HCEC 1CT (cell line): ENCODE results near the gene NDE1.
"Not testable (repeated sequence)": the region's sequence is repeated elsewhere in the genome, so short reads cannot be mapped to it uniquely, and the experiment has no call there.

ENCODE experiments used
- DNase-seq: peaks from one replicate; pipeline ENCODE4 v3.0.0-alpha.2; 2017

NDE1 gene

DNA sequence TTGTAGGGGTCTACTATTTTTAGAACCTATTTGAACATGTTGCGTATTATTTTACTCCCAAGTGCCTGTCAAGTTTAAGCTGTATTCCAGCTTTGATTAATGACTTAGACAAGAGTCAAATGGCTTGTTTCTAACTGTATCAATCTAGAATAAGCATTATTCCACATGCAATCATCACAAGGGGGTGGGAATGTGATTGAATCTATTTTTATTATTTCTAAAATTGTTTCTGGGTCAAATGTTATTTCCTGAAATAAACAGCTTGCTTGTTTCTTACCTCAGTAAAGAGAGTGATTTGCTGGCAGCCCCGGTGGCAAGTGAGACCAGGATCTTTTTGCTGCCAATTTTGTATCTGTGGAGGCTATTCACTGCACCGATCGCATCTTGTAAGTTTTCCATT is 28.6 kb upstream of the NDE1 start:
- DNase-seq = no peak

DNA sequence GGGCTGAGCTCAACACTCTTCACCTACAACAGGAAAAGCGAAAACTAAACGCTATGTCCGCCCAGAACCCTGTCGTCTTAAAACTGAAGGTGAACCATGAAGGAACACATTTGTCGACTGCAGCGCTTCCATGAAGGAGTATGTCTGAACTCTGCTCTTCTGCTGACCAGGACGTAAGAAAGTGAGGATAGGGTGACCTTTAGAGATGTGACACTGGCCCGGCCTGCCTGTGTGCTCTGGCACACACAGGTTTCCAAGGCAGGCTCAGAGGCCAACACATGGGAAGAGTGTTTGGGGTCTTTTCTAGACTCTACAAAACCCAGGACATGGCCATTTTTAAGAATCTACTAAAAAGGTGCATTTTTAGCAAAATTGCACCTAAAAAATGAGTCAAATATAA is 28.2 kb upstream of the NDE1 start:
- no peak for DNase-seq

GRCh38 chr16:15631730-15632409 is 18.2 kb upstream of the NDE1 start:
- DNase-seq = no peak

- DNase-seq = no peak
These were observed 14.1 kb upstream of the NDE1 start for GRCh38 chr16:15635926-15636325.

DNA sequence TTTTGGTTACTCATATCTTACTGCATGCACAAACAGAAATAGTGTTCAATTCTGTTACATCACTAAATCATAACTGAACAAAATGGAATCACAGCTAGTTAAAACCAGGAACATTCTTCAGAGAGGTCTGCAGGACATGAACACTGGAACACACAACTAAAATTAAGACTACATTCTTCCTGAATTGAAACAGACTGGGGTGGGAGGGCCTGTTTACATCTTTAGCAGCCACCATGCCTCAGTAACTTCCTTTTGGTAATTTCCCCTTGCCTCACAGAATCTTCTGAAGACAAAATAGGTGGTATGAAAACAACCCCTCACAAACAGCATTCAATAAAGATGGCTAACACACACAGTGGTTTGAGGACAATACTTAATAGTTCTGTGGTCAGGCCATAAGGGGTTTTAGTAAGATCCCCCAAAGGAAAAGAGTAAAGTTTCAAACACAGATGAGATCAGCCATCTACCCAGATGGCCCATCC is 13.6 kb upstream of the NDE1 start:
- DNase-seq = no peak

DNA sequence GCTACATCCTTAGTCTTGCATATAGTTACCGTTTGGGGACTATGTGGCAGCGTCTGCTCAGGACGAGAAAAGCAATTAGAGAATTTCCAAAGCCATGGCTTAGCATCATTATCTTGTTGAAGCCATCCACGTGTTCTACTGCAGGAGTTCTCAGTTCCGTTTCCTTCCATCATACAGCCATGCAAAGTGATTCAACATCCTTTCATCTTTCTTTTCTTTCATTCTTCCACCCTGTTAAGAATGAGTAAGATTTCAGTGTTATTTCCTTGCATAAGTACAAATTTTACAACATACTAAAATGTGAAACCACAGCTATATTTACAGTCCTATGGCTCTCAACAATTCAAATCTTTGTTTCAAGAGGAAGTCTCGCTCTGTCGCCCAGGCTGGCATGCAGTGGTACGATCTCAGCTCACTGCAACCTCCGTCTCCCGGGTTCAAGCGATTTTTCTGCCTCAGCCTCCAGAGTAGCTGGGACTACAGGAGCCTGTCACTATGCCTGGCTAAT is 10.9 kb upstream of the NDE1 start:
- DNase-seq = no peak

DNA sequence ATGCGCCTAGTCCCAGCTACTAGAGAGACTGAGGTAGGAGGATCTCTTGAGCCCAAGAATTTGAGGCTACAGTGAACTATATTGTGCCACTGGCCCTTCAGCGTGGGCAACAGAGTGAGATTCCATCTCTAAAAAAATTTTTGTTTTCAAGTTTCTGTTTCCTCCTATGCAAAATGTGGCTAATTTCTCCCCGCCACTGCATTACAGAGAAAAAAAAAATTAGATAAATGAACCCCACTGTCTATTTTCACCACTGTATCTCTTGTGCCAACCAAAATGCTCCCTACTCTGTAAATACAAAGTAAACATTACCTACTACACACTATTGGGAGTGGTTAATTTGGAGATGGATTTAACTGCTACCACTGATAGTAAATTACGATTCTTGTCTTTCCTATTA is 9.1 kb upstream of the NDE1 start:
- DNase-seq = no peak

DNA sequence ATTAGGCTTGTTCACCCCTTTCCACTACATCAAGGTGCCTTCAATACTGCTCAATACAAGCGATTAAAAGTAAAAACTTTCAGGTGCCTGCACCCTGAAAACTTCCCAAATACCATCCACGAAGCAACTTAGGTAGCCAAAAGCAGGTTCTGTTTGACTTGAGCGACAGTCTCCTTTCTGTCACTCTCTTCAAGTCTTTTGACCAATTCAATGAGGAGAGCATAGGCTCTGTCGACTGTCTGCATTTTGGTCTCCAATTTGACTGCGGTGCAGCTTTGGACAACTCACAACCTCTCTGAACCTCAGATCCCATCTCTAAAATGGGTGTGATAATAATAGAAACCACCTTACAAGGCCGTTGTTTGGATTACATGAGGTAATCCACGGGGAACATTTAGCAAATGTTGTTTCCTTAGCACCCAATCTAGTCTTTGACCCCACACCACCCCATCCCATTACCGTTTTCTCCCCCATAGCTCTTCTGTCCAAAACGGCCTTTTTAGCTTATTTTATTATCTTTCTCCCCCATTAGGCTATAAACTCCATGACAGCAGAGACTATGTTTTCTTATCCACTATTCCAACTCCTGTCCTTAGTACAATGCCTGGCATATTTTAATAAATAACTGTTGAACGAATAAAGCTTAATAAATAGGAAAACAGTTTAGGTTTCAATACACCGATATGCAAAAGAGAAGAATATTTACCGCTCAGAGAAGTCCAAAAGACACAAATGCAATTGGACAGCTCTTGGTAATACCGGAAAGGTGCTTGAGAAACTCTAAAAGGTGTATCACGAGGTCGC is 8.1 kb upstream of the NDE1 start:
- DNase-seq = no peak

- peak; percentile 56 for DNase-seq
These were observed 7.4 kb upstream of the NDE1 start for GRCh38 chr16:15642557-15643047.

GRCh38 chr16:15643048-15643945 is 6.7 kb upstream of the NDE1 start, which contains the start of gene MARF1:
MARF1 (minus strand) TSS chr16:15643154; CDS start chr16:15639233, 3,921 bp downstream.
- DNase-seq = peak; percentile 95

- no peak for DNase-seq
These were observed 6.1 kb upstream of the NDE1 start for GRCh38 chr16:15643946-15644250.

- no peak for DNase-seq
These were observed 5.6 kb upstream of the NDE1 start for GRCh38 chr16:15644267-15644961.

- DNase-seq = peak; percentile 92
These were observed 5.0 kb upstream of the NDE1 start for GRCh38 chr16:15644962-15645465.

DNA sequence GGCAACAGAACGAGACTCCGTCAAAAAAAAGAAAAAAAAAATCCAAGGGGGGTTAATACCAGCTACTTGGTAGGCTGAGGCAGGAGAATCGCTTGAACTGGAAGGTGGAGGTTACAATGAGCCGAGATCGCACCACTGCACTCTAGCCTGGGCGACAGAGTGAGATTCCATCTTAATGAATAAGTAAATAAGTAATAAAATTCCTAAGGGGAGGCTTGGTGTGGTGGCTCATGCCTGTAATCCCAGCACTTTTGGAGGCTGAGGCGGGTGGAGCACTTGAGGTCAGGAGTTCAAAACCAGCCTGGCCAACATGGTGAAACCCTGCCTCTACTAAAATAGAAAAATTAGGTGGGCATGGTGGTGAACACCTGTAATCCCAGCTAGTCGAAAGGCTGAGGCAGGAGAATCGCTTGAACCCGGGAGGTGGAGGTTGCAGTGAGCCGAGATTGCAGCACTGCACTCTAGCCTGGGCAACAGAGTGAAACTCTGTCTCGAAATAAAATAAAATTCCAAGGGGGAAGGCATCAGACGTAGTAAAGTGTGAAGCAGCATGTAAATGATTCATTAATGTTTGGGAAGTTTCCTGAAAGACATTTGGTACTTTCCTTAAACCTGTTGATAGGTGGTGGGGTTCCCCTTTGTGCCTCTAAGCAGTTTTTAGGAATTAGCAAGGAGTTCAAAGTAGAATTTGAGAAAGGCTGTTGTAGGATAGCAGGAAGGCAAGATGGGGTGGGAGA is 3.3 kb upstream of the NDE1 start:
- not testable (repeated sequence) for DNase-seq

DNA sequence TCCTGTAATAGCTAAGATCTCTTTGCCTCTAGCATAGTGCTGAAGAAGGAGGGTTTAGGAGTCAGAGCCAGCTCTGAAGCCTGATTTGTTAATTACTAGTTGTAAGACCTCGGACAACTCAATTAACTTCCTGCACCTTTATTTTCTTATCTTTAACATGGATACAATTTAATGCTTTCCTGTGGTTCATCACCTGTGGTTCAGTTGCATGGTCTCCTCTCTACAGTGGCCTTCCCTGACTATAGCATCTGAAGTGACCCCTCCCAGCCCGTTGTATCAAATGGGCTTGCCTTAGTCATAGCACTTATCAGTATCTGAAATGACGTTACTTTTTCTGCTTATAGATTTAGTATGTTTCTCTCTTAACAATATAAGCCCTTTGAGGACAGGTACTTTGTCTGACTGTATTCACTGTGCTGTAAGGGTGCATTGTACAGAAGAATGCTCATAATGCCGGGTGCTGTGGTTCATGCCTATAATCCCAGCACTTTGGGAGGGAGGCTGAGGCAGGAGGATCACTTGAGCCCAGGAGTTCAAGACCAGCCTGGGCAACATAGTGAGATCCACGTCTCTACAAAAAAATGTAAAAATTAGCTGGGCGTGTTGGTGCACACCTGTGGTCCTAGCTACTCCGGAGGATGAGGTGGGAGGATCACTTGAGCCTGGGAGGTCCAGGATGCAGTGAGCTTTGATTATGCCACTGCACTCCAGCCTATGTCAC is 2.6 kb upstream of the NDE1 start:
- no peak for DNase-seq

- DNase-seq = no peak
These were observed 1.8 kb upstream of the NDE1 start for GRCh38 chr16:15648135-15648730.

- DNase-seq = not testable (repeated sequence)
These were observed 734 bp upstream of the NDE1 start for GRCh38 chr16:15649311-15649710.

DNA sequence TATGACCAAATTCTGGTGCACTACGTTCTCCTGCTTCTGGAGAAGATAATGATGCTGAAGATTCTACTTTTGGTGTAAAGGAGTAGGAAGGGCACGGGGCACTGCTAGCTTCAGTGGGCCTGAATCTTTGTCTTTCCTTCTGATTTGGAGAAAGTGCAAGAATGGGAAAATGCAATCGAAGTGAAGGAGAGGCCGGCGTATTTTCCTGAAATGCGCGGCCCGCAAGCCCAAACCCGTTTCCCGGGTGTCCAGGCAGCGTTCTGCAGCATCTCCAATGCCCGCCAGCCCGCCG is 372 bp upstream of the NDE1 start:
- no peak for DNase-seq

GRCh38 chr16:15650698-15651171 is 690 bp downstream of the NDE1 start:
- DNase-seq = peak; percentile 12

DNA sequence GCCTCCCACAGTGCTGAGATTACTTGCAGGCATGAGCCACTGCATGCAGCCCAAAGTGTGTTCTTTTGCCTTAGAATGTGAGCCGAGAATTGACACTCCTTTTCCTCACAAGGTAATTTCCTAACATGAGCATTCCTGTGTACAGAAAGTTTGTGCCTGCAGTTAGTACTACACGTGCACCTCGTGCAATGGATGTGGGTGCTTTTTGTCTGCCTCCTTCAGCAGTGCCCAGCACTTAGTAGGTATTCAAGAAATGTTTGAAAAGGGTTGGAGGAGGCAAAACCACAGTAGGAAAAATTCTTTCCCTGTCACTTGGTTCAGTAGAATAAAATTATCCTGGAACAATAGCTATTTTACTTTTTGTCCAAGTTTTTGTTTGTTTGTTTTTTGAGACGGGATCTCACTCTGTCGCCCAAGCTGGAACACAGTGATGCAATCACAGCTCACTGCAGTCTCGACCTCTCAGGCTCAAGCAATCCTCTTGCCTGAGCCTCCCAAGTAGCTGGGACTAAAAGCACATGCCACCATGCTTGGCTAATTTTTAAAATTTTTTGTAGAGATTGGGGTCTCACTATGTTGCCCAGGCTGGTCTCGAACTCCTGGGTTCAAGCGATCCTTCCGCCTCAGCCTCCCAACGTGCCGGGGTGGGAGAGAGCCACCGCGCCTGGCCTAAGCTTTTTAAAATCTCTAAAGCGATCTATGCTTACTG is 2.4 kb downstream of the NDE1 start:
- no peak for DNase-seq
